ENCODE measurements around the gene KIF16B. TPM values are rescaled to one million over a fixed set of nuclear protein-coding genes. Genes with fewer than 3 reads are reported as not detected.

KIF16B gene
- total RNA-seq, 1 donor from 2014 or later = 8.1 TPM

DNA sequence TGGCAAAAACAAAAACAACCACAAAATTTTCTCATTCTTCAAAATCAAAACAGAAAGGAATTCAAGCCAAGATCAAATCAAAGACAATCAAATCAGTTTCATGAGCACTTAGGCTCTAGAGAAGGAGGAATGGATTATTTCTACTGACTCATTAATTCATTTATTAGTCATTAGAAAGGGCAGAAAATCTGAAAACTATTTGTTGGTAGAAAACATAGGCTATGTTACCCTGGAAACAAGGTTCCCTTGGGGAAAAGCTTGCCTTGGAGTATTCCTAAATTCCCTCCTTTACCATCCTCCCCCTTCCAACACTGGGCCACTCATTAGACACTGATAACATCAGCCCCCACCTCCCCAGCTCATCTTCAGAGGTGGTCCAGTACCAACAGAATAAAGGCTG lies 17.5 kb downstream of the KIF16B start:
- Mint-ChIP-seq H3K4me3 (no peak overlapping the region), H3K36me3 (ENCODE audit: low read depth) (peaks cover 2% of the 10 kb centered on the region), H3K4me1 (peaks cover 3% of the 10 kb centered on the region), H3K9me3 (no peaks in the 10 kb centered on the region), H3K27me3 (no peaks in the 10 kb centered on the region), H3K27ac (no peak overlapping the region)
- intact Hi-C loops (cut with micrococcal nuclease) = no loop called here
- no peak for DNase-seq

DNA sequence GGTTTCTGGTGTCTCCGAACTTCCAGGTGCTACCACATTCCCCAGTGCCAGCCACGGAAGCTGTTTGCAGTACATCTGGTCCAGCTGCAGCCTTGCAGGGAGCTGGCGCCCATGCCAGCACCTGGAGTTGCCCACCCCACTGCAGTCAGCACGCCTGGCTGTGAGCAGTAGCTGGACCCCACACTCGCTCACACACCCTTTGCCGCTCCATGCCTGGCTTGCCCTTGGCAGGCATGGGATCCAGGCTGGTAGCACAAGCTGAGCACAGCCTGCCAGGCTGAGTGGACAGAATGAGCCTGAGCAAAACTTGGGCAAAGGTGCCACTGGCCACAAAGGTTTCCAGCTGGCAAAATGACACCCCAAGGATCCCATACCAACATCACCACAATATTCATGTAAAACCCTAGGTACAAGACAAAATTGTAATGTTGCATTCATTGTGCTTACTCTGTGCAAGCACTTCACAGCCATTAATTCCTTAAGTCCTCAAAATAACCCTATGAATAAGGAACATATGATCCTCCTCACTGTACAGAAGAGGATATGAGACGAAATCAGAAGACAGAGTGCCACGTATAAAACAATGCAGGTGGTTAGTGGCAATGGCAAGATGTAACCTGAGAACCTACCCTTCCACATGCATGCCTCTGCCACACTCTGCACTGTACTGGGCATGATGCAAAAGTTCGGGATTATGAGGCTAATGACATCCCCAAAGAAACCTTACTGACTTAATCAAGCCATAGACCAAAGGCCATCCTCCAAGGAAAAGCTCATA lies 18.3 kb downstream of the KIF16B start:
- H3K27ac Mint-ChIP-seq = no peak overlapping the region
- H3K4me3 Mint-ChIP-seq = no peak overlapping the region
- H3K4me1 Mint-ChIP-seq = peaks cover 3% of the 10 kb centered on the region
- intact Hi-C loops (cut with micrococcal nuclease) = no loop called here
- H3K27me3 Mint-ChIP-seq = no peaks in the 10 kb centered on the region
- H3K9me3 Mint-ChIP-seq = no peaks in the 10 kb centered on the region
- no peak for DNase-seq
- H3K36me3 Mint-ChIP-seq (ENCODE audit: low read depth) = peaks cover 2% of the 10 kb centered on the region

DNA sequence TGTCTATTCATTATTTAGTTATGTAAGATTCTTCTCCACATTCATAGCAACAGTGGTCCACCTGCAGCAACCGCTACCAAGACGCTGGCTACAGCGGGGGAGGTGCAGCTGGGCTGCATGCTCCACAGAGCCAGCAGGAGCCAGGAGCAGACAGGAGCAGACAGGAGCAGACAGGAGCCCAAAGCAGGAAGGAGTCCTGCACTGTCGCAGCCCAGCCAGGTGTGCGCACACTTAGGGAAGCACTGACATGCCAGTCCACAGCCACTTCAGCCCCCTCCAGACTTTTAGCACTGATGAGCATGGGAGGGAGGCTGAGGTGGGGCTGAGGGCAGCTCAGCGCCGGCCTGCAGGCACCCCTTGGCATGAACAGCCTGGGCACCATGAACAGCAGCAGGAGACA lies 19.6 kb downstream of the KIF16B start:
- no peak for DNase-seq
- Mint-ChIP-seq H3K4me1 (peaks cover 3% of the 10 kb centered on the region), H3K36me3 (ENCODE audit: low read depth) (peaks cover 2% of the 10 kb centered on the region), H3K27me3 (no peaks in the 10 kb centered on the region), H3K27ac (no peak overlapping the region), H3K4me3 (no peak overlapping the region), H3K9me3 (no peaks in the 10 kb centered on the region)
- intact Hi-C loops (cut with micrococcal nuclease) = no loop called here

DNA sequence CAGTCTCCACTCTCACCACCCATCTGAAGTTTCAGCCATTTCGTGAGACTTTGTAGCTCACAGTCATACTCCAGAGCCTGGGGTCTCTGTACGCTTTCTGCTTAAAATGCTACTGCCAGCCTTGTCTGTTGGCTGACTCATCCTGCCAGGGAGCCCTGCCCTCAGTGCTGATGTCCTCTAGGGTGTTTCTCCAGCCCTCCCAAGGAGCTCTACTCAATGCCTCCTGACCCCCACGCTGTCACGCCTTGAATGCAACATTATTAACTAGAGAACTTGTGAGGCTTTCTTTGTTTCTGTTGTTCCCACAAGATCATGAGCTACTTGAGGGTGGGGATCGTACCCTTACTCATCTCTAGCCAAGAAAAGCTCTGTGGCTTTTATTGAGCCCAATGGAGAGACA lies 20.1 kb downstream of the KIF16B start:
- intact Hi-C loops (cut with micrococcal nuclease) = no loop called here
- no peak for DNase-seq
- no peaks in the 10 kb centered on the region for H3K9me3 Mint-ChIP-seq
- H3K36me3 Mint-ChIP-seq (ENCODE audit: low read depth) = peaks cover 2% of the 10 kb centered on the region
- peaks cover 3% of the 10 kb centered on the region for H3K4me1 Mint-ChIP-seq
- H3K27me3 Mint-ChIP-seq = no peaks in the 10 kb centered on the region
- H3K4me3 Mint-ChIP-seq = no peak overlapping the region
- H3K27ac Mint-ChIP-seq = no peak overlapping the region

DNA sequence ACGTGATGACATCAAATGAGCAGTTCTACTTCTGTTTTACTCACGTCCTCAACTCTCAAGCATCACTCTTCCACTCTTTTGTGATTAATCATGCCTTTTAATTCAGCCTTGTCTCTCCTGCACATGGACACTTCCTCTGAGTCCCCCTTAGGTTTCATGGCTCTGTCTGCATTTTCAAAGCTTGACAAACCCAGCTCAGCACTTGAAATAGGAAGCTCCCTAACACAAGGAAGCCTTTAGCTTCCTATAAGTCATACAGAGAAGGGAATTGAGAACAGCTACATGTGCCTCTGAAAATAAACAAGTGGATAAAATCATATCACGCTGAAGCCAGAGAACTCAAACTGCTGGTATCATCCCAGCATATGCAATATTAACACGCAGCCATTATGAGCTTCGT lies 21.2 kb downstream of the KIF16B start:
- DNase-seq = no peak
- H3K4me1 Mint-ChIP-seq = peaks cover 3% of the 10 kb centered on the region
- H3K27ac Mint-ChIP-seq = no peak overlapping the region
- intact Hi-C loops (cut with micrococcal nuclease) = no loop called here
- no peaks in the 10 kb centered on the region for H3K27me3 Mint-ChIP-seq
- no peaks in the 10 kb centered on the region for H3K9me3 Mint-ChIP-seq
- H3K4me3 Mint-ChIP-seq = no peak overlapping the region
- peaks cover 2% of the 10 kb centered on the region for H3K36me3 Mint-ChIP-seq (ENCODE audit: low read depth)

DNA sequence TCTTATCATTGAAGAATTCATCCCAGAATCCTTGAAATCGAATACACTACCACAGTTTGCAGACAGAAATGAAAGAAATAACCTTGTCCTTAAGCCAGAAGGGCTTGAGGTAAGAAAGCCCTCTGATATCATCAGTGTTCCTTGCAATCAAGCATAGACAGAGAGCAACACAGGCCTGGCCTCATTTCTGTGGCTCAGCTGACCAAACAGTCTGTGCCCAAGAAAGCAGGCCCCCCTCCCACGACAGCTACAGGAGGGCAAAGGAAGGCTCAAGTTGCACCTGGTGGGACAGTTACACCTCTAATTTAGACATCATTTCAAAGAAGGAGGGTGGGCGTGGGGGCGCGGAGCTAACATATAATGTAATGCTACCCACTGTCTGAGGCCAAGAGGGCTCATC lies 21.6 kb downstream of the KIF16B start:
- no peak for DNase-seq
- H3K27me3 Mint-ChIP-seq = no peaks in the 10 kb centered on the region
- H3K36me3 Mint-ChIP-seq (ENCODE audit: low read depth) = peaks cover 2% of the 10 kb centered on the region
- intact Hi-C loops (cut with micrococcal nuclease) = no loop called here
- no peak overlapping the region for H3K27ac Mint-ChIP-seq
- H3K4me3 Mint-ChIP-seq = no peak overlapping the region
- H3K9me3 Mint-ChIP-seq = no peaks in the 10 kb centered on the region
- peaks cover 3% of the 10 kb centered on the region for H3K4me1 Mint-ChIP-seq

DNA sequence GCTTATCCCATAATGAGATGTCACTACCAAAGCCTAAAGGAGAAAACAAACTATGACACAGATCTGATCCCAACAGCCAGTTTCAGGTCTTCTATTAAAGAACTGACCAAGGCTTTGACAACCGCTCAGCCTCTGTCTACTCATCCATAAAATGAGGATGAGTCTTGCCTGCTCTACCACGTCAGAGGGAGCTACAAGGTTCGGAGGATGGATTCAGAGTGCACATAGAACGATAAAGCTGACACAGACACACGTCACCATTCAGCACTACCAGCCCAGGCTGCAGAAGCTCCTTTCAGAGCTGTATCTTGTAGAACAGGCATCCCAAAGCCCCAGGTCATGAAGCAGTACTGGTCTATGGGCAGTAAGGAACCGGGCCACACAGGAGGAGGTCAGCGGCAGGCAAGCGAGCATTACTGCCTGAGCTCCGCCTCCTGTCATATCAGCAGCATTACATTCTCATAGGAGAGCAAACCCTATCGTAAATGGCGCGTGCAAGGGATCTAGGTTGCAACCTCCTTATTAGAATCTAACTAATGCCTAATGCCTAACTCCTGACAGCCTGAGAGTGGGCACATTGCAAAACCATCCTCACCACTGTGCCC lies 25.1 kb downstream of the KIF16B start:
- Mint-ChIP-seq H3K9me3 (no peaks in the 10 kb centered on the region), H3K27ac (no peak overlapping the region), H3K4me1 (peaks cover 3% of the 10 kb centered on the region), H3K27me3 (no peaks in the 10 kb centered on the region), H3K36me3 (ENCODE audit: low read depth) (peaks cover 2% of the 10 kb centered on the region), H3K4me3 (no peak overlapping the region)
- DNase-seq = no peak
- intact Hi-C loops (cut with micrococcal nuclease) = no loop called here

DNA sequence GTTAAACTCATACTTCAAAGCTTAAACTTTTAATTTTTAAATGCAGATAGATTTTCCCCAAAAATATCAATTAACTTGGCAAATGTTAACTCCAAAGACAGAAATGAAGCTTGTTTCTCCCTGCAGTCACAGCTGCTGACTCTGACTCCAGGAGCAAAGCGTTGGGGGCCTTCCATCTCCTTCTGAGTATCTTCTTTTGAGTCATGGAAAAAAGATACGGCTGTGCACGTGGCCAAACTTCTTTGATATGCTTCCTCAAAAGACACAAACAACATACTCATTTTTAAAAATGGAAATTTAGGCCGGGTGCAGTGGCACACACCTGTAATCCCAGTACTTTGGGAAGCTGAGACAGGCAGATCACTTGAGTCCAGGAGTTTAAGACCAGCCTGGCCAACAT lies 28.3 kb downstream of the KIF16B start:
- Mint-ChIP-seq H3K27ac (peak overlapping the region; percentile 15), H3K36me3 (ENCODE audit: low read depth) (no peaks in the 10 kb centered on the region), H3K27me3 (no peaks in the 10 kb centered on the region), H3K9me3 (no peaks in the 10 kb centered on the region), H3K4me3 (no peak overlapping the region), H3K4me1 (peaks cover 3% of the 10 kb centered on the region)
- intact Hi-C loops (cut with micrococcal nuclease) = no loop called here
- no peak for DNase-seq

DNA sequence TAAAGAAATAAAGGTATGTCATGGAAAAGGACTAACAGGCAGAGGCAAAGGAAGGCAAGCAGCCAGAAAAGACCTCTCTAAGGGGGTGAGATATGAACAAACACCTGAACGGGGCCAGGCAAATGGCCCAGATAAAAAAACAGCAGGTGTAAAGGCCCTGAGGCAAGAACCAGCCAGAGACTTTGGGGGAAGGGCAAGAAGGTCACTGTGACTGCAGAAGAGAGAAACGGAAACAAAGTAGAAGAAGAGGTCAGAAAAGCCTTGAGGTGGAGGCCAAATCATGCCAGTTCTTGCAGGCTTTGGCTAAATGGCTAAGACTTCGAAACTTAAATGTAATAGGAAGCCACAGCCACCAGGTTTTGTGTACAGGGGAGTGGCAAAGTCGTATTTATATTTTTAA lies 30.8 kb downstream of the KIF16B start:
- no peak overlapping the region for H3K4me3 Mint-ChIP-seq
- H3K36me3 Mint-ChIP-seq (ENCODE audit: low read depth) = no peaks in the 10 kb centered on the region
- no peaks in the 10 kb centered on the region for H3K27me3 Mint-ChIP-seq
- H3K4me1 Mint-ChIP-seq = peaks cover 10% of the 10 kb centered on the region
- peaks cover 3% of the 10 kb centered on the region for H3K9me3 Mint-ChIP-seq
- H3K27ac Mint-ChIP-seq = no peak overlapping the region
- intact Hi-C loops (cut with micrococcal nuclease) = no loop called here
- no peak for DNase-seq

DNA sequence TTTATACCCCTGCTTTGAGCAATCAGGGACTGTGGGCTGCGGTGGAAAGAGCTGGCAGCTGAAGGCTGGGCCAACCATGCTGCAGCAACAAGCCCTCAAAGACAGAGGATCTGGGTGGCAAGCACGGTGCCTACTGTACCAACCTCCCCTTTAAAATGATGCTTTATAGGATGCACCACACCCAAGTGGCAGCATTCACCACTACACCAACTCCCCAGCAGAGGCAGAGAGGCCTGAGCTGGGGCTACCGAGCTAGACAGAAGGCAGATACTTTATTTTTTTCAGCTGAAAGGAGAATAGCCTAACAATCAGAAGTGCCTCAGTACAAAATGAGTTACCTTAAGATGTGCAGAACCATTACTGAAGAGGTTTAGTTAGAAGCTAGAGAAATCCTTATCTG lies 31.4 kb downstream of the KIF16B start:
- H3K4me1 Mint-ChIP-seq = peaks cover 10% of the 10 kb centered on the region
- intact Hi-C loops (cut with micrococcal nuclease) = no loop called here
- H3K27me3 Mint-ChIP-seq = no peaks in the 10 kb centered on the region
- H3K27ac Mint-ChIP-seq = no peak overlapping the region
- H3K36me3 Mint-ChIP-seq (ENCODE audit: low read depth) = no peaks in the 10 kb centered on the region
- peaks cover 3% of the 10 kb centered on the region for H3K9me3 Mint-ChIP-seq
- no peak for DNase-seq
- H3K4me3 Mint-ChIP-seq = no peak overlapping the region

DNA sequence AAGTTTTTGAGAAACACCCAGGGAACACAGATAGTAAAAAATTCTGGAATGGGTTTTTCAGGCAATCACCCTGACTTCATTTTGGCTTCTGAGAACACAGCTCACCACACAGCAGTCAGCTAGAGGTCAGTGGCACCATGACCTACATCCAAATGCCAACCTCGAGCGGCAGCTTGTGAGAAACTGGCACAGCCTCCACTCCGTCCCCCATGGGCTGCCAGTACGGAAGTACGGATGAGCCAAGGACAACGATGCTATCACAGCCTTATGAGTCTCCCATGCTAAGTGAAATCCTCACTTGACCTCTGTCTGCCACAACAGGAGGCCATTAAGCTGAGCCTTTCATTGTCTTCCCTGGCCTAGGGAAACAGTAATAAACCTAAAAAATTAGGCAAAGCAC lies 32.0 kb downstream of the KIF16B start:
- Mint-ChIP-seq H3K9me3 (peaks cover 3% of the 10 kb centered on the region), H3K4me1 (peaks cover 10% of the 10 kb centered on the region), H3K27ac (no peak overlapping the region), H3K27me3 (no peaks in the 10 kb centered on the region), H3K4me3 (no peak overlapping the region), H3K36me3 (ENCODE audit: low read depth) (no peaks in the 10 kb centered on the region)
- intact Hi-C loops (cut with micrococcal nuclease) = no loop called here
- no peak for DNase-seq

DNA sequence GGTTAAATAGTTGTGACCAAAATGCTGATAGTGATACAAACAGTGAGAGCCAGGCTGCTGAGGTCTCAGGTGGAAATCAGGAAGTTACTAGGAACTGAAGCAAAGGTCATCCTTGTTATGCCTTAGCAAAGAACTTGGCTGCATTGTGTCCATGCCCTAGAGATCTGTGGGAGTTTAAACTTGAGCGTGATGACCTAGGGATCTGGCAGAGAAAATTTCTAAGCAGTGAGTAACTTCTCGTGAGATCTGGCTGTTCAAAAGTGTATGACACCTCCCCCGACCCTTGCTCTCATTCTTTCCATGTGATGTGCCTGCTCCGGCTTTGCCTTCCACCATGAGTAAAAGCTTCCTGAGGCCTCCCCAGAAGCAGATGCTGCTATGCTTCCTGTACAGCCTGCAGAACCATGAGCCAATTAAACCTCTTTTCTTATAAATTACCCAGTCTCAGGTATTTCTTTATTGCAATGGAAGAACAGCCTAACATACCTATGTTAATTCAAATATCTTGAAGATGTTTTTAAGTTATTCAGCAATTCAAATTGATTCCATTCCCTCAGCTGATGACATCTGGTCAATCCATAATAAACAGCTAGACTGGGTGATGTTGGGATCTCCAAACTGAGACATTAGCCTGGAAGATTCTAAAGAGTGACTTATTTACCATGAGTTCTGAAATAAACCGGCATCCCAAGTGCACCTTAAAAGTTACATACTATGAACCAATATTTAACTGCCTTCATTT lies 33.8 kb downstream of the KIF16B start:
- no peak overlapping the region for H3K27ac Mint-ChIP-seq
- no peaks in the 10 kb centered on the region for H3K36me3 Mint-ChIP-seq (ENCODE audit: low read depth)
- intact Hi-C loops (cut with micrococcal nuclease) = no loop called here
- H3K9me3 Mint-ChIP-seq = peaks cover 3% of the 10 kb centered on the region
- H3K4me3 Mint-ChIP-seq = no peak overlapping the region
- H3K27me3 Mint-ChIP-seq = no peaks in the 10 kb centered on the region
- DNase-seq = no peak
- H3K4me1 Mint-ChIP-seq = peaks cover 7% of the 10 kb centered on the region

DNA sequence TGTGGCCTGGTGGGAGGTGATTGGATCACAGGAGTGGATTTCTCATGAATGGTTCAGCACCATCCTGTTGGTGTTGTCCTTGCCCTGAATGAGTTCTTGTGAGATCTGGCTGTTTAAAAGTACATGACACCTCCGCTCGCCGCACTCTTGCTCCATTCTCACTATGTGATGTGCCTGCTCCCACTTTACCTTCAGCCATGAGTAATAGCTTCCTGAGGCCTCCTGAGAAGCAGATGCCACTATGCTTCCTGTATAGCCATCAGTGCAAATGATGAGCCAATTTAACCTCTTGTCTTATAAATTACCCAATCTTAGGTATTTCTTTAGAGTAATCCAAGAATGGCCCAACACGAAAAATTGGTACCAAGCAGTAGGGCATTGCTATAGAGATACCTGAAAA lies 34.5 kb downstream of the KIF16B start:
- DNase-seq = no peak
- Mint-ChIP-seq H3K27me3 (no peaks in the 10 kb centered on the region), H3K27ac (no peak overlapping the region), H3K4me3 (no peak overlapping the region), H3K9me3 (peaks cover 3% of the 10 kb centered on the region), H3K36me3 (ENCODE audit: low read depth) (no peaks in the 10 kb centered on the region), H3K4me1 (peaks cover 7% of the 10 kb centered on the region)
- intact Hi-C loops (cut with micrococcal nuclease) = no loop called here

DNA sequence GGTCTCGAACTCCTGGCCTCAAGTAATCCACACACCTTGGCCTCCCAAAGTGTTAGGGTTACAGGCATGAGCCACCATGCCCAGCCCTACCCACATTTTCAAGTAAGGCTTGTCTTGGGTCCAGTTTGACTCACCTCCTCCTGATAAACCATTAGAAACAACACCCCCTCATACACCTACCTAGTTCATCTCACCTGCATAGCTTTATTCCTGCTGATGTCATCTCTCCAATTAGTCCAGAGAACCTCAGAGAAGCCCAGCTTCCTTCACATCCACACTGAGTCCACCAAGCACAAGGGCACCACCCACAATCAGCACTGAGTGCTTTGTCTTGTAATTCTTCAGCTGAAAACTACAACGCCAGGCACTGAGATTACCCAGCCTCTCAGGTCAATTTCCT lies 35.3 kb downstream of the KIF16B start:
- Mint-ChIP-seq H3K27me3 (no peaks in the 10 kb centered on the region), H3K9me3 (peaks cover 3% of the 10 kb centered on the region), H3K4me3 (no peak overlapping the region), H3K36me3 (ENCODE audit: low read depth) (no peaks in the 10 kb centered on the region), H3K27ac (no peak overlapping the region), H3K4me1 (peaks cover 7% of the 10 kb centered on the region)
- intact Hi-C loops (cut with micrococcal nuclease) = no loop called here
- no peak for DNase-seq
